CD4-positive, alpha-beta T cell treated with Interferon alpha-2 for 1 hour (primary cell): ENCODE measurements around the gene KRT10.
A peak's percentile ranks its signal among the peaks of the same experiment; 100 is the strongest.
"Not testable (repeated sequence)": the region's sequence is repeated elsewhere in the genome, so short reads cannot be mapped to it uniquely, and the experiment has no call there.

Source experiments
- DNase-seq, 2 donors: peaks; one replicate each; pipeline ENCODE4 v3.0.0-alpha.2; 2020 to 2022

Gene KRT10

DNA sequence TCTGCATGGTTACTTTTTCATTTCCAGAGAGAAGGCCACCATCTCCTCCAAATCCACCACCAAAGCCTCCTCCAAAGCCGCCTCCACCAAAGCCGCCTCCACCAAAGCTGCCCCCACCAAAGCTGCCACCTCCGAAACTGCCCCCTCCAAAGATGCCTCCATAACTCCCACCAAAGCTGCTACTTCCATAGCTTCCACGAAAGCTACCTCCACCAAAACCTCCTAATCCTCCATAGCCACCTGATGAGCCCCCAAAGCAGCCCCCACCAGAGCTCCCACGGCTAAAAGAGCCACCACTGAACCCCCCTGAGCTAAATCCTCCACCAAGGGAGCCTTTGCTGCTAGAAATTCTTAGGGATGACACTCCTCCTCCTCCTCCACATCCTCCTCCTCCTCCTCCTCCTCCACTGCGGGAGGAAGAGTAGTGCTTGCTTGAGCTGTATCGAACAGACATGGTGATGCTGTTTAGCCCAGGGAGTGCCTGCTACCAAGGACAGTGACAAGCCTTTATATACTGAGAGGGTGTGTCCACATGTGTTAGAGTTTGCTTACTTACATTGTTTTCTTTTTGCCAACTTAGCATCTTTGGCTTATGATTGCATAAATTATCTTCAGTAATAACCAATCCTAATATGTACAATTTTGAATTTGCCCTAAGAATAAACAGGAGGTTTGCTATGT lies at the start of gene KRT10:
KRT10 (minus strand) TSS at position 483 of the 681 bp plus-strand sequence; CDS start at position 454, 29 bp downstream.
- no peak for DNase-seq

DNA sequence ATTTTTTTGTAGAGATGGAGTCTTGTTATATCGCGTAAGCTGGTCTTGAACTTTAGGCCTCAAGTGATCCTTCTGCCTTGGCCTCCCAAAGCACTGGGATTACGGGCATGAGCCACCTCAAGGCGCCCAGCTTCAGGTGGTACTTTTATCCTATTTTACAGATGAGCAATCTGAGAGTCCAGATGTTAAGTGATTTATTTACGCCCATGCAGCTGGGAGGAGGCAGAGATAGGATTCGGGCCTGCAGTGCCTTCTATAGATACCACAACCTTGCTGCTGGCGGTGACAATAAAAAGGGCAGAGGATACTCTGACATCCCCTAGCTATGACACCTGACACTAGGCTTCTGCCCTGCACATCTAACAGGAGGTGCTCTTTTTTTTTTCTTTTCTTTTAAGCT lies 48.9 kb upstream of the KRT10 start:
- no peak for DNase-seq

DNA sequence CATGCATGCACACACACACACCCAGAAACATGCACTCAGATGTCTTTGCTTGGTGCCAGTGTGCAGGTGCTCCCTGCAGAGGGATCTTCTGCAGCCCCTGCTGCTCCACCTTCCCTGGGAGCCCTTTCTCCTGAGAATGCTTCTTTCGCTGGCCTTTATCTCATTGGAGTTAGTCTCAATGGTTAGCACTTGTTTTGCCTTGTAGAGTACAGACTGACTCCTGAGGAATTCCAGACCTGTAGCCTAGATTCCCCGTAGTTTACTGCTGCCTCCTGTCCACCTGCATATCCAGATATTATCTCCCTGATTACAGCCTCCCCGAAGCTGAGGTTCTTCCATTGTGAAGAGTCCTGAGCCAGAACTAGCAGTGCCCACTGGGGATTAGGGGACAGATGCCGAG lies 47.7 kb upstream of the KRT10 start:
- DNase-seq: no peak

DNA sequence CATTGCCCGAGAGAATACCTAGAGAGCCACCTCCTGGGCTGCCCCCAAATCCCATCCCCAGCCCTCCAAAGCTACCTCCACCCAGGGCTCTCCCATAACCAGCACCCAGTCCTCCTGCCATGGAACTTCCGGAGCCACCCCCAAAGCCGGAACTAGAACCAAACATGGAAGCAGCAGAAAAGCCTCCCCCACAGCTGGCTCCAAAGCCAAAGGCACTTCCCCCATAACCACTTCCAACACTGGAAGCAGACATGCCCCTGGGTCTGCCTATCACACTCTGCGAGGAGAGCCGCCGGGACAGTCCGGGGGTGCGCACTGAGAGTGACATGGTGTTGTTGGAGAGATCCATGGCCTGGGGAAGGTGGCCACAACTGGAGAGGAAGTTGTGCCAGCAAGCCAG lies 44.4 kb upstream of the KRT10 start, which contains the start of gene KRT12:
KRT12 (minus strand) TSS at position 386 of the 400 bp plus-strand sequence; CDS start at position 349, 37 bp downstream.
- DNase-seq: no peak

DNA sequence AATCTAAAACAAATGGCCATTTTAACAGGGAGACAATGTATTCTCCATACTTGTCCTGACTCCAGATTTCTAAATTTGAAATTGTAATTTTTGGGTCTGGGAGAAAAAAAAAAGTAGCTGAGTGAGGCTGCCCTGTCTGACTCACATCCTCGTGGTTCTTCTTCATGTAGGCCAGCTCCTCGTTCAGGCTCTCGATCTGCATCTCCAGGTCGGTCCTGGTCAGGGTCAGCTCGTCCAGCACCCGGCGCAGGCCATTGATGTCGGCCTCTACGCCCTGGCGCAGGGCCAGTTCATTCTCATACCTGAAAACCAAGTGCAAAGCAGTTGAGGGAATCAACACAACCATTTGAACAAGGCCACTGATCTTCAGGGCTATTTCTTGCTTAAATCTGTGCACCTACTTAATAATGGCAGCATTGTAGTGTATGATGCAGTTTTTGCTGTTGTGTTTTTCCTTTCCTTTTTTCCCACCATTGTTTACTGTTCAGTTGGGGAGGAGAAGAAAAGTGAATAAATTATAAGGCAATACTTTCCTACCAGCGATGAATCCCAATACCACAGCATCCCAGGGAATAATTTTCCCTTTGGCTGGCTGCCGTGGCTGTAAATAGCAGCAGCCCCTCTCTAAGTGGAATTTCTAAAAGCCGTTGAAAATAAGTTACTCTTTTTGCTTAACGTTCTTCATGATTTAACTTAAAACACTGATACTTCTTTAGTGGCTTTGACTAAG lies 42.4 kb upstream of the KRT10 start:
- DNase-seq: no peak

DNA sequence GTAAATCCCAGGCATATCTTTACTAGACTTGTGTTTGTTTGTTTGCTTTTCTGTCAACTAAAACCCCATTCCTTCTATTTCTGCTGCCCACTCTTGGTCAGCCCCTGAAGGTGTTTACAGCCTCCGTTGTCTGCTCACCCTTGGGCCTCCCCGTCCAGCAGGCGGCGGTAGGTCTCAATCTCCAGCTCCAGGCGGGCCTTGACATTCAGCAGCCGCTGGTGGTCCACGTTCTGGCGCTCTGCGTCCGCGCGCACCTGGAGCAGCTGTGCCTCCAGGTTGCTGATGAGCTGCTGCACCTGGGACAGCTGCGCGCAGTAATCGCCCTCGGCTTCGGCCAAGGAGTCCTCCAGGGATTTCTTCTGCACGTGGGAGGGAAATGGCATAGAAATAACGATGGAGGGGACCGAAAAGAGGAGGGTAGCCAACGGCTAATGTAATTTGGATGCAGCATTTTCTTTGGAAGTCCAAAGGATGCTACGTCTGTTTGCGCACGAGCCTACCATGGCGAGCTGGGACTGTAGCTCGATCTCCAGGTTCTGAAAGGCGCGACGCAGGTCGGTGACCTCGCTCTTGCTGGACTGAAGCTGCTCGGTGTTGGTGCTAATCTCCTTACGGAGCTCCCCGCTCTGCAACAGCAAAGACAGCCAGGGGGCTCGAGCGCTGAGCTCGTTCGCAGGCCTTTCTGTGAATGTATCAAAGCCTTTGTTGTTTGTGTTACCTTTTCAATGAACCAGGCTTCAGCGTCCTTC lies 40.7 kb upstream of the KRT10 start:
- DNase-seq: peak in 1 of 2 donors; percentile 0

DNA sequence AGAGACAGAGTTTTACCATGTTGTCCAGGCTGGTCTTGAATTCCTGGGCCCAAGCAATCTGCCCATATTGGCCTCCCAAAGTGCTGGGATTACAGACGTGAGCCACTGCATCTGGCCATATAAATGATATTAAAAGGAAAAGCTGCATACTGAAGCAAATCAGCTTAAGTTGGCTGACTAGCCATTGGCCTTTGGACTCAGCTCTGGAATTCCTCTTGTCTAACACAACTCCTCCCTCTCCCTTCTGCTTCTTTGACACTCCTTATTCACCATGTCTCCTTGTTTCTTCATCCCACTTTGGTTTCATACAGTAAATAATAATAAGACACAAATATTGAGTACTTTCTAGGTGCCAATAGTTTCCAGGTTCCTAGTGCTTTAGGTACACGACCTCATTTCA lies 37.1 kb upstream of the KRT10 start:
- DNase-seq: no peak

DNA sequence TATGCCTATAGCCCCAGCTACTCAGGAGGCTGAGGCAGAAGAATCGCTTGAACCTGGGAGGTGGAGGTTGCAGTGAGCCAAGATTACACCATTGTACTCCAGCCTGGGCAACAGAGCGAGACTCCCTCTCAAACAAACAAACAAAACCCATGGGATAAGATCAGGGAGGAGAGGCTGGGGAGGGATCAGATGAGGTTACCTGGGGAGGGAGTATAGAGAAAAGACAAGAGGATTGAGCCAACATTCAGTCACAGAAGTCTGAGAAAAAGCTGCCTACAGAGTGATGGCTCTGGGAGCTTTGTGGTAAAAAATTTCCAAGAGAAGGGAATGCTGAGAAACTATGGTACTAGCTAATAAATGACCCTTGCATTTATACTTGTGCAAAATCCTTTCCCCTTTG lies 36.3 kb upstream of the KRT10 start:
- not testable (repeated sequence) for DNase-seq

DNA sequence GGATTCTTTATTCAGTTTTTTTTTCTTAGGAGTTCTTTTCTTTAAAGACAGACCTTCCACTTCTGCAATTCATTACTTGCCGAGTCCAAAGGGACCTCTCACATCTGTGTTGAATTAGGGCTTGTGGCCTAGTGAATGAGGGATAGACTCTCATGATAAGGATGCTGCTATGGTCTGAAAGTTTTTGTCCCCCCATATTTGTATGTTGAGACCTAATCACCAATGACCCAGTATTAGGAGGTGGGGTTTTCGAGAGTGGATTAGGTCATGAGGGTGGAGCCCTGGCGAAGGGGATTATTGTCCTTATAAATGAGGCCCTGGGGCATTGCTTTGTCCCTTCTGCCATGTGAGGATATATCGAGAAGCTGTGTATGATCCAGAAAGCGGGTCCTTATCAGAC lies 35.1 kb upstream of the KRT10 start:
- DNase-seq: no peak

DNA sequence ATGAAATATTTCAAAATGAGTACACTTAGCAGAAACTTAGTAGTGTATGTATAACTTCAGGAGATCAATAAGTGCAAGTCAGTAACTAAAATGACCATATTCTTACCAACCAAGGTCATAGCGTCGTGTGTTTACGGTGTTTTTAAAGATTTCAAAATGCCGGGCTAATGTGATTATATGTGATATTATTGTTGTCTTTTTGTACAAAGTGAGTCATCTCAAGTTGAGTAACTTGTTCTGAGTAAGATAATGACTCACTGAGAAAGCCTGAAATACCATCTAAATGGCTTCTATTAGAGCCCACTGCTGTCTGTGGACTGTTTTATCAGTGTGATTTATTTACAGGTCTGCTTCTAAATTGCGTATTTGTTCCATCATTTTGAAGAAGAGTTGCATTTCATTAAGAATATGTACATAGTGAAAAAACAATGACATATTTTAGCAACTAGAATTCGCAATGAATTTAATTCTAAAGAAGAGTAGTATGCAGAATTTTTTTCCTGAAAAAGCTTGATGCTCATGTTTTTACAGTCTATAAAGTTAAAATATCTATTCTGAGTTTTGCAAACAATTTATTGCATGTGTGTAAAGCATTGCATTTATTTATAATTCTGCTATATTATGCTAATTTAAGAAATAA lies 31.9 kb upstream of the KRT10 start:
- DNase-seq: no peak

DNA sequence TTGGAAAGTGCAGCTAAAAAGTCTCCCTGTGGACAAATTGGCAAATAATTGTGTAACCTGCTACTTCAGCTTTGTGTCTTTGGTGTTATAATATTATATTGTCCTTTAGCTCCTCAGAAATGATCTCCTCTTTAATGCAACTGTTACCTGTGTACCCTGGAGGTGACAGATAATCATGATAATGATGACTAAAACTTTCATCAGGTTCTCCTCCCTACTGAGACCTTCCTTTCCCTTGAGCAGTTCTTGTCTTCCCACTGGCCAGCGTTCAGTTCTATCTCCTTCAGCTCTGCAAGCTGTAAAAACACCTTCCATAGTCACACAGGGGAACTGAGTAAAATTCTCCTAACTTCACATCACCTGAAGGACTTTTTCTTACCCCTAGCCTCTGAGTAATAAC lies 29.9 kb upstream of the KRT10 start:
- no peak for DNase-seq

DNA sequence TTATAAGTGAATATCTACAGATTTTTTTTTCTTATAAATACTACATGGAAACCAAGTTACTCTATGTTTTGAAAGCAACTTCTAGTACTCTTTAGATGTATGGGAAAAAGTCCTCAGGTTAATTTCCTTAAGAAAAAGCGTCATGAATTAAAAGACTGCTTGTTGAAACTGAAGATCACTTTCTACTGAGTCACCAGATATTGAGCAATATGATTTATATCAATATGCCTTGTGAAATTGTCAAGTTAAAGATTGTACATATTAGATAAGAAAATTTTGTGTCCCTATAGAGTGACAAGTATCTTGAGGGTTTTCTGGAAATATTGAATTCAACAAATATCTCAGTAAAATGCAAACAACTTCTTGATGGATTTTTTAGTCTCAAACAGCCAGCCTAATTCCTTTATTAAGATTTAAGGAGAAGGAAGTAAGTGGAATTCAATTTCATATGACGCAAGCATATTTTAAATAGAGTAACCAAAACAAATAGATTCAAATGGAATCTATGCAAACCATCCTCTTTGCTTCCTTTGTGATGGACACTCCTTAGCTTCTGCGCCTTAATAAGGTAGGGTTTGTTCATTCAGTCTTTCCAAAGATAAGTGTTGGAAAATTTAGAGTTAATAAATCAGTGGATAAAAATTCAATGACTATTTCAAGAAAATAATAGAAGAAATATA lies 28.0 kb upstream of the KRT10 start:
- DNase-seq: no peak

DNA sequence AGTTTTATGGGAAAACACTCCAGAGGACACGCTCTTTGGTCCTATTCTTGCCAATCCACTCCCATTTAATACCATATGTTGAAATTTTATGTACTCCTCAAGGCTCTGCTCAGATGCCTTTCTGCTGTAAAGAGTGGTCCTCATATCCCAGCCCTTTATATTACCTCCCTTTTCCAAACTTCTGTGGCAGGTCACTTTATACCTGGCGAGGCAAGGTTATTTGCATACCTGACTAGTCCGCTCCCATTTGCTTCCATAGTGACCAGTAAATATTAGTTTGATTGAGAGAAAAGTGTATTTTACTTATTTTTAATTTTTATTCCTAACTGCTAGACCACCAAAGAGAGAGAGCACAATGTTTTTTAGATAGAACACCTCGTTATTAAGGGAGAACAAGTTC lies 27.3 kb upstream of the KRT10 start:
- DNase-seq: no peak

DNA sequence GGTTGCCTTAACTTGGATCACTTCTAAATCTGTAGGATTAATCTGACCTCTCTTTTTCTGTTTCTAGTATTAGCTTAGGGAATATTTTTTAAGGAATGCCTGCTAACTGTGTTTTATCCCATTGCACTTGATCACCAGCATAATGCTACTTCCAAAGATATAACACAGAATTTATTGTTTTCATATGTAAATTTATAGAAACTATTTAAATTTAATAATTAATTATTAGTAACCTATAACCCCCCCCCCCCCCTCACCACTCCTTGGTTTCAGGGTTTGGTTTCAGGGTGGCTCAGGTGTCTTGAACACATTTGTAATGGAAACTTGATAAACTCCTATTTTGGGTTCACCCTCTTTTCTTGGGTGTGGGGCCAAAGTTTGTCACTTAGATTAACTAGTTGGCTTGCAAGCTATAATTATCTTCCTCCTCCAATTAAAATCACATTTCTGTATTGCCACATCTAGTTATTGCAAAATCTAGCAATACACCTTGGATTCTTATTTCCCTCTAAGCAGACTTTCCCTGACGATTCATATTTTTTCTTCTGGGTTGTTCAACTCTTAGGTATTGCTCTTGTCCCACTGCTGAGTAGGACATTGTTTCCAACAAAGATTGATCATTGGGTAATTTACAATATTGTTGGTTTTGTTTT lies 26.3 kb upstream of the KRT10 start:
- no peak for DNase-seq

DNA sequence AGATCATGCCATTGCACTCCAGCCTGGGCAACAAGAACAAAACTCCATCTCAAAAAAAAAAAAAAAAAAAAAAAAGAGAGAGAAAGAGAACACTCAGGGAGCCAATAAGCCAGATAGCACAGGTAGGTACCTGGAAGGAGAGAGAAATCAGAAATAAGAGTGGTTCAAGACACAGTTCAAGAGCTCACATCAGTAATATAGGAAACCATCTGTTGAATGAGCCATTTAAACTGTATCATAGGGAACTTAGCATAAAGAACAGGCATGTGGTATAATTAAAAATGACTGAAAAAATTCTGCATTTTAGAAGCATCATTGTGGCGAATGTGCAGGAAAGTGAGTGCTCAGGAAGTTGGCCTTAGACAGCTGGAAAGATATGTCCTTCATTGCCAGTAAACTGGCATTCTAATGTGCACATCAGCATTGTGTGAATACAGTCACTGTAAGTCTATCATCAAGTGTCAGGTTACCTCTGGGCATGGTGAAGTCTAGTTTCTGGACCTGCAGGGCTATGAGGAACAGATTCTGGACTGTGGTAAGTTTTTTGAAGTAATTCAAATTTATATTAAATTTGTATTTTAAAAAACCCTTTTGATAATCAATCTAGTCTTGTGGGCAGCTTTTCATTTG lies 24.2 kb upstream of the KRT10 start:
- no peak for DNase-seq

DNA sequence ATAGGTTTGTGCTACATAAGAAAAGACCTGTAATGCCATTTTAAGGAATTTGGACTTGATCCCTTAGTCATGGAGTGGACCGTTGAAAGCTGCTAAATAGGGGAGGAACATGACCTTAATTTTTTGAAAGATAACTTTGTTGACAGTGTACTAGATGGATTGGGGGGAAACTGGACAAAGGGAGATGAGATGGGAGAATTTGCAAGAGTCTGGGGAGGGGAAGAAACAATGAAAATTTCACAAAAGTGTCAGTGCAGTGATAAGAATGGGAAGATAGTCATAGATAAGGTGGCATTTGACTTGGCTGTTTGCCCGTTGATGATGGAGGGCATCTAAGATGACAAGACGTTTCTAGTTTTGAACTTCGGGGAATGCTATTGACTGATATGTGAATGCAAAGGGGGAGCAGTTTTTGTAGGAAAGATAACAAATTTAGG lies 22.3 kb upstream of the KRT10 start:
- no peak for DNase-seq

DNA sequence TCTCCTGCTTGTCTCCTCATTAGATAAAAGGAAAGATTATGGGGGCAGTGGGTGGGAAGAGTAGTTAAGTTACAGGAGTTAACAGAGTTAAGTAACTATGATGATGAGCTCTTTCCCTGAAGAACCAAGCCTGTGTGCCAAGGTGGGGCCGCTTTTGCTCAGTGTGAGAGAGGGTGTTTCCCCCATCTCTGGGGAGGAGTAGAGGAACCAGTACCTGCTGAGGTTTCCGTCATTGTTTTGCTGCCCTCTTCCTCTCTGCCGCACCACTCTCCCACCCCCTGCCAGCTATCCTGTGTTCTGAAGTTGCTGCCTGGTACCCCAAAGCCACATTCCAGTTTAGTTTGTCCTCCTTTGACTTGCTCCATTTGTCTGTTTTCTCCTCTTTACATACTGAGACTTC lies 20.8 kb upstream of the KRT10 start:
- no peak for DNase-seq

DNA sequence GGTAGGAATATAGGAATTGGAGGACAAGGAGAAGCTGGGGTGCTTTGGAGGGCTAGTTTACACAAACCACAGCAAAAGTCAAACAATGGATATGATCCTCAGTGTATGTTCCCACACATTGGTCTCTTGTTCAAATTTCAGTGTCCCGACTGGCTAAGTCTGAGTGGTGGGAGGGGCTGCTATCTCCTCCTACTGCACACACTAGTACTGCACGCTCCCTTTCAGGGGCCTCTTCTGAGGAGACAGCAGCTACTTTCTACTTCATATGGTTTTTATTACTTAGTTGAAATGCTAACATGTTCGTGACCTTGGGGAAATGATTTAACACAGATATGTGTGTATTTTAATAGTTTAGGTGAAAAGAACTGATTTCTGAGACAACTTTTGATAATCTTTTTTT lies 18.8 kb upstream of the KRT10 start:
- DNase-seq: no peak

DNA sequence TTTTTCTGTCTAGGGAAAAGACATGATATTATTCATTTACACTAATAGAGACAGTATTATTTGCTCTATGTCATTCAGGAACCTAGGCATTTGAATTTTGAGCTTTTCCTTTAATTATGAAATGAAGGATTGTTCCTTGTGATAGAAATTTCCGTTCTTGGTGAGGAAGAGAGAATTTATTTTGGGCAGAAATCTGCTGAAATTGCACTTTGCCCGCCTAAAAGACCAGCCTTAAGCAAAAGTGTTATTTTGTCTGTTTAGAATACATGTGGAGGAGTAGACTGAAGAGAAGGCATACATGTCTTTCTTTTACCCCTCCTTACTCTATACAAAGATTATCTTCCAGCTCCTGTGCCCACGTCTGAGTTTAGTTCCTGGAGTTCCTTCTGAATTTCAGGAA lies 16.8 kb upstream of the KRT10 start:
- no peak for DNase-seq

DNA sequence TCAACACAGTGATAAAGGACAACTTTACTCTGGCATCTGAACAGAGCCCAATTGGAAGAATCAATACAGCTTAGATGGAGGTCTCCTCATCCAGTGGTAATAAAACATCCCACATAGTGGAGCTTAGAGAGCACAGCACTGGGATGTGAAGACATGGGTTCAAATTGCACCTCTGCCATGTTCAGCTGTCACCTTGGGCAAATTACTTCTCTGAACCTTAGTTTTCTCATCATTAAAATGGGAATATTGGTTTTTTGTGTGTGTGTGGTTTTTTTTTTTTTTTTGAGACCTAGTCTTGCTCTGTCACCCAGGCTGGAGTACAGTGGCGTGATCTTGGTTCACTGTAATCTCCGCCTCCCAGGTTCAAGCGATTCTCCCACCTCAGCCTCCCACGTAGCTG lies 13.6 kb upstream of the KRT10 start:
- DNase-seq: no peak

DNA sequence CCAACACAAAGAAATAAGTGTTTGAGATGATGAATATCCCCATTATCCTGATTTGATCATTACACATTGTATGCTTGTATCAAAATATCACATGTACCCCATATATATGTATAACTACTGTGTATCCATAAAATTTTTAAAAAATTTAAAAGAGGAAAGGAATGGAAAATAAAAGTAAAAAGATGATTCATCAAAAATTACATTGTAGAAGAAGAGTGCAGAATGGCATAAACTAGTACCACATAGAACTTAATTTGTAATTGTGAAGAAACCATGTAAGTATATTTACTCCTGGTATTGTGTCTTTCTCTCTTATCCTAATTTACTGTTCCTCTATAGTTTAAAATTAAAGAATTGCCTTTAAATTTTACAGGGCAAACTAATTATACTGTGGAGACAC lies 11.5 kb upstream of the KRT10 start:
- no peak for DNase-seq

DNA sequence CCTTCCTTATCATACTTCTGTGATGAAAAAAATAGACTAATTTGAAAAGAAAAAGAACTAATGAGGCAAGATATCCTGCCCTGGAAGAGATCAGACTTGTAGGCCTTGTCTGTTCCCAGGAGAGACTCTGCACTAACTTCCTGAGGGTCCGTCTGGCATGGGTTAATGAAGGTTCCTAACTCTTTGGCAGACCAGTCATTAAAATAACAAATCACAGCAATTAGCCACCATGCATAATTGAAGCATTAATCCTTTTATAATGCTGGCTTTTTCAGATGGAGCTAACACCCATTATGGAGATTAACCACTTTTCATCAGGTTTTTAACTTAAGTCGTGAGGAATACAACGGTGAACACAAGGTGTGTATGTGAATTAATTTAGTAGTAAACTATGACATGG lies 10.4 kb upstream of the KRT10 start:
- no peak for DNase-seq
